HG03432 (cell line): ENCODE results near the gene RGS10.

Experiments used
- ATAC-seq: cut with Tn5 transposase; IDR thresholded peaks from one replicate; pipeline ENCODE4 v1.9.1; 2021; ENCODE audit warnings: mild to moderate bottlenecking, moderate library complexity; ENCODE audit not compliant: unreplicated experiment

Gene RGS10

DNA sequence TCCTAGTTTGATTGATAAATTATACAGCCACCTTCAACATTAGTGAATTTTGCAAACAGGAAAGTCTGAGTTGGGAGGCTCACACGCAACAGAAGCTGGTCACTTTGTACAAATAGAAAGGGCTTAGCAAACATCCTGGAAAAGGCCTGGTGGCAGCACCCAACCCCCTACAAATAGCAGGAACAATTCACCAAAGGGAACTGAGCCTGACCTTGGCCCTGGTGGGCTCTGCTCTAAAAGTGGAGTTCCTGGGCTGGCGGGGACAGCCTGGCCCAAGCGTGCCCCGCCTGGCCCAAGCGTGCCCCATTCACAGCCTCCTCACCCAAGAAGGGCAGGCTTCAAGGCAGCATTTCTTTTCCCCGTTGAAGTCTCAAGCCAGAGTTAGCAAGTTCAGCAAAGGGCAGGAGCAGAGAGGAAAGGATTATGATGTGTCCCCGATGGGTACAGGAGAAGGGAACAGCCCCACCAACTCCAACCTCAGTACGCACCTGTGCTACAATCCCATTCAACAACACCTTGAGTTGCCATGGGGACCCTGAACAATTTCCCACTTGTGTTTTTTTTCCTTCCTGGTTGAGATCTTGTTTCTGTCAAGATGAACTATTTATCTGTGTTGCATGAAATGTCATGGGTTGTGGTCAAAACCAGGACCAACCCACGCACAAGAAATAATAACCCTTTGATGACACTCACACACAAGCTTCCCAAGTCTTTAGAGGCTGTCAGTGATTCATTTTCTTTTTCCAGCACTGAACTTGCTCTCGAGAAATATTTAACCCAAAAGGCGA, 43.4 kb downstream of the RGS10 start:
- no peak for ATAC-seq

DNA sequence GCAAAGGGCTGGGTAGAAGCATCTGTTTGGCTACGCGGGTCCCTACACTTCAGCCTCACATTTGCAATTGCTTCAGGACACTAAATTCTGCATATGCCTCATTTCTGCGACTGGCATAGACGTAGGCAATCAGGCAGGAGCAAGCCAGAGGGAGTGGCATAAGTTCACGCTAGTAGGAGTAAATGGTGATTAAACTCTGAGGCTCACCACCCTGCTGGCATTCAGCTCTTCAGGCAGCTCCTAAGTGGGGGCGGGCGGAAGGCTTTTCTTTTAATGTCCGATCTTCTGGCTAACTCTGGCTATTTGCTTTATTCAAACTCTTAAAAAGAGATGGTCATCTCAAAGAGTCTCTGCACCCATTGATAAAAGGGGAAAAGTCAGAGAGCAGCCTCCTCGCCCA, 45.3 kb downstream of the RGS10 start:
- no peak for ATAC-seq

GRCh38 chr10:119496273-119496672, 46.2 kb downstream of the RGS10 start:
- peak; percentile 93 for ATAC-seq

- no peak for ATAC-seq
These were observed 47.0 kb downstream of the RGS10 start for GRCh38 chr10:119495545-119495944.

GRCh38 chr10:119495021-119495505, 47.5 kb downstream of the RGS10 start:
- ATAC-seq = no peak

DNA sequence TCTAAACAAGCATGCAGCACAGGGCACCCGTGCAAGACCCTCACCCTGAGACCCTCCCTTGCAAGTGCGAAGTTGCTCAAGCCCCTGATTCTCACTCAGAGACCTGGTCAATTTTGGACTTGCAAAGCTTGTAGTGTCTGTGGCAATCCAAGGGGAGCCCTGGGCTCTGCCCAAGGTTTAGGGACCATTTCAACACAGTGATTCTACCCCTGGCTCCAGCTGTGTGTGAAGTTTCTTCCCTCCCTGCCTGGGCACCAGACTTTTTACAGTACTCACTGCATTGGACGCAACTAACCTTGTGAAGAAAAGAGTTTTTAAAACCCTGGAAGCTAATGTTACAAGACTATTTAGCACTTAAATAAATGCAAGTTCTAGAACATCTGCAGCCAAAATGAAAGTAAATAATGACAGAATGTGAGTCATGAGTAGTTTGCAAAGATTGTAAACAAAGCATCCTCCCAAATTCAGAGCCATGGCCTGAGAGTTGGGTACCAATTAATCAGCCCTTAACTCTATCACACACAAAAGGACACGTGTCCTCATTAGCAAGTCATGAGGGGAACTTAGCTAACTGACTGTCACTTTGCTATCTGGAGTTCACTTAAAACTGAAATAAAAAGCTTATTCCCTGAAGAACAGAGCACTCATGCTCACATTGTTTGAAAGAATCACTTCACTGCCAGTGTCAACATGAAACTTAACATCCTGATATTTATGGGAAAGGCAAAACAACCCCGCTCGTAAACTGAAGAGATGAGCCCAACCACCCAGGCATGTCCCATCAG, 48.1 kb downstream of the RGS10 start:
- no peak for ATAC-seq

DNA sequence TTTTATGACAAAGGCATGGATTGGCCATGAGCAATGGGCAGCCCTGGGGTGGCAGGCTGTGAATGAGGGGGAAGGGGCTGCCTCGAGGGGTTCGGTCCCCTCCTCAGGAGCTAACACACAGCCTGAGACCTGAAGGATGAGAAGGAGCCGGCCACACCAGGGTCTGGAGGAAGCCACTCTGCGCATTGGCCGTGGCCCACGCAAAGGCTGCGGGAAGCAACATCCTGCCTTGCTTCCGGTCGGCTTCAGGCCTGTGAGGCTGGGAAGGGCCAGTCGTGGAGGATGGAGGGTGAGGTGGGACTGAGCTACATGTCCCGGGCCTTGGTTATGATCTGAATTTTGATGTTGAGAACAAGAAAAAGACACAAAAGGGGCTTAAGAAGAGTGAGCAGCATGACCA, 49.4 kb downstream of the RGS10 start:
- no peak for ATAC-seq

GRCh38 chr10:119491966-119492757, 50.4 kb downstream of the RGS10 start:
- ATAC-seq = no peak

DNA sequence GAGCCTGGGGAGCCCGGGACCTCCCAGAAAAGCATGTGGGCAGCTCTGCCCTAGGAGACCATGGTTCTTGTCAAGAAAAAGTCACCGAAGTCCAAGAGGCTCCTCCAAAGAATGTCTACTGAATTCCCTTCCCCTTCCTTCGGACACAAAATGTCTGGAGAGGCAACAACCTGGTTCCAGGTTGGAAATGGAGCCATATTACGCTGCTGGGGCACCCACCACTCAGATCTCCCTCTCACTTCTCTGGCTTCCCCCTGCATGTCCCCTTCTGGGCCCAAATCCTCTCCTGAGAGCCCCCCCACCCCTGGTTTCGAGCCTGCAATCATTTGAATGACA, 52.6 kb downstream of the RGS10 start:
- no peak for ATAC-seq

DNA sequence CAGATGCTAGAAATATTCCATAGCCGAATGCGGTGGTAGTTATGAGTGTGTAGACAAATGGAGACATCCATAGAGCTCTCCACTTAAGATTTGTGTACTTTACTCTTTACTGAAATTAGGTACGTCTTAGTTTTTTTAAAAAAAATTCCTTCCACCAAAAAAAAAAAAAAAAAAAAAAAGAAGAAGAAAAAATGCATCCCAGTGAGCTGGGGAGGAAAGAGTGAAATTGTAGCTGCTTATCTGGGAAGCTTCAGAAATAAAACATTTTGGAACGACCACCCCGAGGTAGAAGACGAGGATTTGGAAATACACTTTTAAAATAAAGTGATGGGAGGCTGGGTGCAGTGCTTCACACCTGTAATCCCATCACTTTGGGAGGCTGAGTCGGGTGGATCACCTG, 53.8 kb downstream of the RGS10 start:
- ATAC-seq = no peak

- no peak for ATAC-seq
These were observed 58.7 kb downstream of the RGS10 start for GRCh38 chr10:119483839-119484238.

GRCh38 chr10:119483001-119483400, 59.5 kb downstream of the RGS10 start:
- ATAC-seq = no peak

DNA sequence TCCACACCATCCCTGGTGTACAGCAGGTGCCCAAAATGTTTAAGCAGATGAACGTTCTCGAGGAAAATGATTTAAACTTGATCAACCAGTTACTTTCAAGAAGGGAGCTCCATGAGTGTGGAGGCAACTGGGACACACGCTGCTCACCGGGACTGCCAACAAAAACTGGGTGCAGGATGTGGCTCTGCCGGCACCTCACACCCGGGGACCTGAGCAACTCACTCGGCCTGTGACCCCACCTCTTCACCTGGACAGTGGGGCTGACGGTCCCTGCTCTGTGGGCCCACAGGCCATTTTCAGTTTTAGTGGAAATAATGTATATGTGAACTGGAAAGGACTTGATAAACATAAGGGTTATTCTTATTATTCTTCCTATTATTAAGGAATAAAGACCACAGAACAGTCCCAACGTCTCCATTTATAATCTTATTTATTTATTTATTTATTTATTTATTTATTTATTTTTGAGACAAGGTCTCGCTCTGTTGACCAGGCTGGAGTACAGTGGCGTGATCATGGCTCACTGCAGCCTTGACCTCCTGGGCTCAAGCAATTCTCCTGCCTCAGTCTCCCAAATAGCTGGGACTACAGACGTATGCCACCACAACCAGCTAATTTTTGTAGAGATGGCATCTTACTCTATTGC, 60.6 kb downstream of the RGS10 start:
- ATAC-seq = no peak

DNA sequence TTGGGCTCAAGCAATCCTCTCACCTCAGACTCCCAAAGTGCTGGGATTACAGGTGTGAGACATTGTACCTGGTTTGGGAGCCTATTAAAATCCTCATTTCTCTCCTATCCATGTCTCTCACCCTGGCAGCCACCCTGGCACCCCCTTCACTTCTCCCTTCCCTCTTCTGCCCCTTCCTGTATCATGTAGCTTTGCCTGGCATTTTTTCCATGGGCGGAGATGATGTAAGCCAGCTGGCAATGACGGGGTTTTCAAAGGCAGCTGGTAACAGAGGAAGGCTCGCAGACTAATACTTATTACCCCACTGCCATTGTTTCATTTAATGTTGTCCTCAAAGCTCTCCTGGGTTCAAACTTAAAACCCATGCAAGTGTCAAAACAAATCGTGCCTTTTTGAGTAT, 61.9 kb downstream of the RGS10 start:
- ATAC-seq = no peak

GRCh38 chr10:119479532-119479931, 63.0 kb downstream of the RGS10 start:
- no peak for ATAC-seq

DNA sequence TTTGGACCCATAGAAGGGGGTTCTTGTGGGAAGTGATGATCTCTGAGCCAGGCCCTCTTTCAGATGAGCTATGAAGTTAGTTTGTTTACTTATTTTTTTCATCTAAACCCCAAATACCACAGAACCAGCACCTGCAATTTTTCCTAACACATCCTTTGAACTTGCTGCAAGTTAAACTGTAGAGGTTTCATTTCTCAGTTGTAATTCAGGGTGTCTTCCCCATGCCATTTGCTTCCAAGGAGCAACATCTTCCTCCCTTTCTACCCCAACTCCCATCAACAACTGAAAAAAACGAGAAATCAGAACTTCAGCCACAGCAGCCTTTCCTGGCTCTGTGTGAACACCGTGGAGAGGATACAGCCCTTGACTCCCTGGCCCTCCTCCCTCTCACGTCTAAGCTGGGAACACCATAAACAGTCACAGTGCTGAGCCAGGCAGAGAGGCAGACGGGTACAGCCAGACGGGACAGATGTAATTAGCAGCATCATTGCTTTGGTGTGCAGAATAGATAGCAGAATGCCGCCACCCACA, 63.6 kb downstream of the RGS10 start:
- no peak for ATAC-seq

GRCh38 chr10:119478111-119478802, 64.3 kb downstream of the RGS10 start:
- peak; percentile 92 for ATAC-seq

DNA sequence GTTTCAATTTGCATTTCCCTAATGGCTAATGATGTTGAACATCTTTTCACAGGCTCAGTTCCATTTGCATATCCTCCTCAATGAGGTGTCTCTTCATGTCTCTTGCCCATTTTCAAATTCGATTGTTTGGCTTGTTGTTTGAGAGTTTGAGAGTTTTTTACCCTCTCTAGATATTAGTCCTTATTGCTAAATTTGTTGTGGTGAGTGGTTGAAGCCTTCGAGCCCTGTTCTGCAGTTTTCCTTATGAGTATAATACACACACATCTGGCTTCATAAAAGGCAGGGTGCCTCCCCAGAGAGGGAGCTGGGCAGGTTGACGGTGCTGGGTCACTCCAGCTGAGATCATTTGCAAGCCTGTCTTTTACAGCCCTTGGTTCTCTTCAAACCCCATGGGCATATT, 65.1 kb downstream of the RGS10 start:
- ATAC-seq = peak; percentile 65

- ATAC-seq = no peak
These were observed 67.9 kb downstream of the RGS10 start for GRCh38 chr10:119474606-119475005.

DNA sequence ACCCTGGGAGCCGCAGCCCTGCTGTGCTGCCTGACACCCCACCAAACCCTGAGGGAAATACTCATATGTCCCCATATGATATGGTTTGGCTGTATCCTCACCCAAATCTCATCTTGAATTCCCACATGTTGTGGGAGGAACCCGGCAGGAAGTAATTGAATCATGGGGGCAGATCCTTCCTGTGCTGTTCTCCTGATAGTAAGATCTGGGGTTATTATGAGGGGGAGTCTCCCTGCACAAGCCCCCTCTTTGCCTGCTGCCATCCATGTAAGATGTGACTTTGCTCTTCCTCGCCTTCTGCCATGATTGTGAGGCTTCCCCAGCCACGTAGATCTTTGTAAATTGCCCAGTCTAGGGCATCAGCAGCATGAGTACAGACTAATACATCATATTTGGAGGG, 68.7 kb downstream of the RGS10 start:
- ATAC-seq = no peak
